HL-60/S4 treated with retinoic acid at 250 ng/mL for 4 days and 3 days (cell line): ENCODE measurements around the gene SRGAP1.

Source experiments
- in situ Hi-C: fragments of 300-500 bp; cut with MboI; formaldehyde crosslinking; loops from 2 replicates; pipeline ENCODE4 v1.7.0; 2022; ENCODE audit warnings: low sequenced_read_pairs

Gene SRGAP1

DNA sequence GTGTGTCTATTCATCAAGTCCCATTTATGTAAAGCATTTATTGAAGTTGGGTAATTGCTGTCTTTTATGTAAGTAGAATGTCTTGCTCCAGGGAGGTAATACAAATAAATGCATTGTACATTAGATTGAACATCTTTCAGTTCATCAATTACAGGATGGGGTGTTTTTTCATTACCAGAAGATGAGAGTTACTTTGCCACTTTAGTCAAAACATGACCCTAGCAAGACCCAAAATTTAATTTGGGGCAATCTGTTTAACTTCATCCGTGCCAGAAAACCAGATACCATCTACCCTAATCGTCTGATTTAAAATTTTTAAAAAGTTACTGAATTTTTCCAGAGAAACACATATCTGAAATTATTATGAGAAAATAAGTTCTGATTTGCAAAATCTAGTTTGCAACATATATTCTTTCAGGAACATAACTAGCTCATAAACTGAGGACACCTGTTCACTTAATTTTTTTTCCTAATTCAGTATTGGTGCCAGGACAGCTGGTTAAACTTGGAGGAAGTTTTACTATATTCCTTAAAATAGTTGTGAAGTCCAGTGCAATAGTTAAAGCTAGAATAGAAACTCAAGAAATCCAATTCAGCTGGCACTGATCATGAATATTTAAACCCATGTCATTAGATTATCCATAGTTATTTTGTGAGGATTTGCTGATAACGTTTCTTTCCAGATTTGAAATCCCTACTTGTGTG, 114.5 kb downstream of the SRGAP1 start:
- in situ Hi-C loops: no loop called here

GRCh38 chr12:63961048-63961447, 116.5 kb downstream of the SRGAP1 start:
- in situ Hi-C loops: no loop called here

DNA sequence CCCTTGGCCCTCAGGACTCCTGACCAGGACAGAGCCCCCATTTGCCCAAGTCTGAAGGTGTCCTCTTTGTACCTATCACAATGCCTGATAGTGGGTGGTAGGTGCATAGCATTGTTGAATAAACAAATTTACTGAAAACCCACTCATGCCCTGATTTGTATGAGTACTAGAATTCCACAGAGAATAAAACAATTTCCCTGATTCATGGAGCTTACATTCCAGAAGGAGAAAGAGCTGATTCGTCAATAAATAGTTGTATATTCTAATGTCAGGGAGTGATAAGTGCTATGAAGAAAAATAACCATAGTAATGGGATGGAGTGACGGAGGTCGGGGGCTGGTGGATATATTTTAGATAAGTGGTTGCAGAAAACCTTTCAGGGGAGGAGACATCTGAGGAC, 117.0 kb downstream of the SRGAP1 start:
- in situ Hi-C loops: no loop called here

GRCh38 chr12:63963868-63964267, 119.4 kb downstream of the SRGAP1 start:
- in situ Hi-C loops: no loop called here

DNA sequence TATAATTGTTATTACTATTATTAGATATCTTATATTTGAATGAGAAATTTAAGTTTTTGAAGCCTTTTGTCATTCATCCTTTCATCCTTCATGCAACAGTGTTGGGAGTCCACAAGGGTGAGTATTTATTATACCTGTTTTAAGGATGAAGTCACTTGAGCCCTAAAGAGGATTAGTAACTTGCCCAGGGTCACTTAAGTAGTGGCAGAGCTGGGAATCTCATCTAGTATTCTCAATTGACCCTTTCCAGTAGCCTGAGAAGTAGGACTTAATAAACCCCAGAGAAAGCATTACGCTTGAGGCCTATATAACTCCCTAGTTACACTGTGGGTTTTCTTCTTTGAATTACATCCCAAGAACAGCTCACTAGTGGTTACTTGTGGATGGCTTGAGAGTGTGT, 119.8 kb downstream of the SRGAP1 start:
- in situ Hi-C loops: no loop called here

DNA sequence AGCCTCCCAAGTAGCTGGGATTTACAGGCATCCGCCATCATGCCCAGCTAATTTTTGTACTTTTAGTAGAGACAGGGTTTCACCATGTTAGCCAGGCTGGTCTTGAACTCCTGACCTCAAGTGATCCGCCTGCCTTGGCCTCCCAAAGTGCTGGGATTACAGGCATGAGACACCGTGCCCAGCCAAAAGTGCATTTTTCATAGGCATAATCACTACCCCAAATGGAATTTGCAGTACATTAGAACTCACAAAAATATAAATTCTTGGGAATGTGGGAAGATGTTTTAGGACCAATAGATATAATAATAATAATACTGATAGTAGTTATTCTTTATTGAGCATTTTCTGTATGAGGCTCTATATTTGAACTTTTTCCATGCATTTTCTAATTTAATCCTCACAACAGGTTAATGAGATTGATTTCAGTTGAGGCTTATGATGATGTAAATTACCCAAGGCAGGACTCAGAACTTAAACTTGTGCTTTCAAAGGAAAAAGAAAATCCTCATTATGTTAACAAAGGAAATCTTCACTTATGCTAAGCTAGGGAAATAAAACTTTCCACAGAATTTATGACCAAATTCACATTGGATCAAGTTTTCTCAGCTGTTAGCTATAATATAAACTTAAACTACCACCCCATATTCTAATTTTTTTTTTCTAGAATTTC, 121.6 kb downstream of the SRGAP1 start:
- in situ Hi-C loops: no loop called here

DNA sequence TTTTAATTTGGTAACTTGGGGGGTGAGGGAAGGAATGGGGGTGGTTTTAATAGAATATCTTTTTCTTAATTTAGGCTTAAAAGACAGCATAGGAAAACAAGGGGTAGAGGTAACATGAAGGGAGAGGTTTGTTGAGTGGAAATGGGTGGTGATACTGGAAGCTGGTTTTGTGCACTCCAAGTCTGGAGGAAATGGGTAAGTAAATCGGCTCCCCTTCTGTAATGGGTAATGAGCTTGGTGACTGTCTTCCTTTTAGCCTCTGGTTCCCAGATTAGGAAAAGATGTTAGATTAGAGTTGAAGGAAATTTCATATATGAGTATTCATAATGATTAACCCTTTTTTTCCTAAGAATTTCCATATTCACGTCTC, 122.1 kb downstream of the SRGAP1 start:
- in situ Hi-C loops: no loop called here

- in situ Hi-C loops: no loop called here
Measured at GRCh38 chr12:63967358-63968145, 123.1 kb downstream of the SRGAP1 start.

- in situ Hi-C loops: no loop called here
Measured at GRCh38 chr12:63968673-63969072, 124.2 kb downstream of the SRGAP1 start.

GRCh38 chr12:63976902-63977395, 132.4 kb downstream of the SRGAP1 start:
- in situ Hi-C loops: no loop called here

GRCh38 chr12:63977441-63977840, 132.9 kb downstream of the SRGAP1 start:
- in situ Hi-C loops: no loop called here

DNA sequence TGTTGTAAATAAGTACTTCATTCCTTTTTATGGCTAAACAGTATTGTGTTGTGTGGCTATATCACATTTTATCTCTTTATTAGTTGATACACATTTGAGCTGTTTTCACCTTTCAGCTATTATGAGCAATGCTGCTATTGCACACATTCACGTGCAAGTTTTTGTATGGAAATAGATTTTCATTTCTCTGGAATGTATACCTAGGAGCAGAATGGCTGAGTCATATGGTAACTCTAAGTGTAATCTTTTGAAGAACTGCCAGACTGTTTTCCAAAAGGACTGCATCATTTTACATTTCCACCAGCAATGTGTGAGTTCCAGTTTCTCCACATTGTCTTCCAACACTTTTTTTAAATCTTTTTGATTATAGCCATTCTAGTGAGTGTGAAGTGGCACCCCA, 134.0 kb downstream of the SRGAP1 start:
- in situ Hi-C loops: no loop called here

DNA sequence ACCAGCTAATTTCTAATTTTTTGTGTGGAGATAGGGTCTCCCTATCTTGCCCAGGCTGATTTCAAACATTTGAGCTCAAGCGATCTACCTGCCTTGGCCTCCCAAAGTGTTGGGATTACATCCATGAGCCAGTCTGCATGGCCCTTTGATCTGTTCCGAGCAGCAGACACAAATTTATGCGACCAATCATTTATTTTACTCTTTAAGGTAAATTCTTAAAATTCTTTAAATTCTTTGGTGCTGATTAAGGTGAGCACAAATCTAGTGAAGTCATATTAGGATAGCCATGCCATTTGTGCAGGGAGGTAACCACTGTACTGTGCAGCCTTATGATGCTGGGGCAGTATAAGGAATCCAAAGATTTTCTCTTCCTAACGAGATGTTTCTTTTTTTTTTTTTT, 135.7 kb downstream of the SRGAP1 start:
- in situ Hi-C loops: no loop called here

DNA sequence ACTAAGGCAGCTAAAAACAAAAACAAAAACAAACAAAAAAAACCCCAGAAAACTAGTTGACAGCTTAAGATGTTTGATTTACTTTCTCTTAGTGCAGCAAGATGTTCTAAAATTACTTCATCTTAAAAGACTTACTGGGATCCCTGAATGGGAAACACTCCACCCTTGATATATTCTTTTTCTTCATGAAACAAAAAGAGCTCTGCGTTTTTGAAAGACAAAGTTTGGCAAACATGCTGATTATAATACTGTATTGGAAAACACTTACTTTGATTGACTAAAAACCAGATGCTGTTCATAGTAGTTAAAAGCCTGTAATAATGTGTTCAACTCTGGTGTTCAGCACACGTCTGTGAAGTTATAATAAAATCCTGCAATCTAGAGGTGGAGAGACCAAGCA, 136.8 kb downstream of the SRGAP1 start:
- in situ Hi-C loops: no loop called here

GRCh38 chr12:63982604-63983295, 138.2 kb downstream of the SRGAP1 start:
- in situ Hi-C loops: no loop called here

DNA sequence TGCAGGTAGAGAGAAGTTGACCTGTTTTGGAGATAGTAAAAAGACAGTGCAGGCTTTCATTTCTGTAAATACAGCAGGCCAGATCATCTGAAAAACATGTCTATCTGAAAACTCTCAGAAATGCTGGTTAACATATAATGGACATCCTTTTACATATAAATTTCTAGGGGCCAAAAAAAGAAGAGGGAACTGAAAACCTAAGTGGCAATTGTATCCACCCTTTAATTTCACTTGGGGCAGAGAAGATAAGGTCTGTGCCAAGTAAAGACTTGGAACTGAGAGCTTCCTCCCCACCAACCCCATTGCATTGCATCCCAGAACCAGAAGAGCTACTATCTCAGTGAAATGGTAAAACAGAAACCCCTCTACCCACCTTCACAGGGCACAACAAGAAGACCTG, 141.0 kb downstream of the SRGAP1 start:
- in situ Hi-C loops: no loop called here

DNA sequence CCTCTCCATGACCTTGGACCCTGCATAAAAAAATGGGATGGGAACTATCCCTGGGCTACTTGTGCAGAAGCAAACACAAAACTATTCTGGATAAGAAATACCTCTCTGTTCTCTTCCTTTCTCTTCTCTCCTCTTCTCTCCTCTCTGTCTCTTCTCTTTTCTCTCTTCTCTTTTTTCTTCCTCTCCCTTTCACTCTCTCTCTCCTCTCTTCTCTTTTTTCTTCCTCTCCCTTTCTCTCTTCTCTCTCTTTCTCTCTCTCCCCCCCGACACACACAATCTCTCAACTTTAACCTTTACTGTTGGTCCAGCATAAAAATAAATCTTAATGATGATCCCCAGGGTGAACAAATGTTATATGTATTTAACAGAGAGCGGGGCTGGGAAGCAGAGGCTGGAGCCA, 141.4 kb downstream of the SRGAP1 start:
- in situ Hi-C loops: no loop called here

- in situ Hi-C loops: no loop called here
Measured at GRCh38 chr12:63989301-63989845, 144.9 kb downstream of the SRGAP1 start.

DNA sequence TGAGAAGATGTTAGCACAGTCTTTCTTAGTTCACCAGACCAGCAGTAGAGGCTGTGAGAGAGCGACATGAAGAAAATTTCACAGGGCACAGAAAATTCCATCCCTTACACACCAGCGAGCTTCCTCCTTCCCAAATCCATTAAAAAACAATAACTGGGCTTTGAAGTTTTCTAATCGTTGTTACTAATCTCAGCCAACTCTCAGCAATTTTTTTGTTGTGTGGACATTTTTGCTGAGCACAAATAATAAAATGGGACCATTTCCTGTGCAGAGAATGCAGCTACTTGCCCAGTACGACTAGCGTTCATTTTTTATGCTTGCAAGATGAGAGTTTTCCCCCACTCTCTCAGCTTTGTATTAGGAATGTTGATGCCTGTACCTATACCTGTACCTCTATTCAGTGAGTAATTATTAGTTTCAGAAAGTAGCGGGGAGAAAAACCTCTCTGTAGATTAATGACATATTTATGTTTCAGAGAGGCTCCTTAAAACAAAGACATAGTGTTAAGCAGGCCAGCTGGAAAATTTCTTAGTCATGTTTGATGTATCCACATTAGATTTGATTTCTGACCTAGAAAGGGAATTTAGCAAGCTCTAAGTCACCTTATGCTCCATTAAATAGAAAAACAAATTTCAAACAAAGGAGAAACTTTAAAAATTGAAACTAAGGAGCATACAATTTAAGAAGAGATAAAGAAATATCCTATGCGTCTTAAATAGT, 146.5 kb downstream of the SRGAP1 start:
- in situ Hi-C loops: no loop called here

GRCh38 chr12:63994704-63995103, 150.2 kb downstream of the SRGAP1 start:
- in situ Hi-C loops: no loop called here
